Measurements from ENCODE around the gene RPS14.

- TF ChIP-seq EZH2 (IDR thresholded peaks at IDR 0.05; ENCODE audit: insufficient read depth, poor library complexity, severe bottlenecking): no peak
- no peak for TF ChIP-seq EZH2phosphoT487 (IDR thresholded peaks at IDR 0.05; ENCODE audit: insufficient read depth, low read depth)
Observed at GRCh38 chr5:150428978-150429377, 20.6 kb downstream of the RPS14 start.
